ENCODE results near the gene C9orf50. TPM values are rescaled to one million over a fixed set of nuclear protein-coding genes. Genes with fewer than 3 reads are reported as not detected.

C9orf50 gene
- total and polyA plus RNA-seq, 2 donors (not counting 3 experiments of a cell fraction or from before 2014, with no cell fraction given), result not detected

GRCh38 chr9:129587487-129588262 is 33.2 kb downstream of the C9orf50 start:
- H2AFZ ChIP-seq (ENCODE audit: low read depth, low read length), result no peak overlapping the region
- H4K20me1 ChIP-seq (replicated peaks; ENCODE audit: control insufficient read depth, extremely low read depth, insufficient read depth, low read length), result no peaks in the 10 kb centered on the region
- peaks cover 0 to 3% of the 10 kb centered on the region in 2 experiments for H3K27me3 ChIP-seq (ENCODE audit: control insufficient read depth in 2 of 2, insufficient read depth in 2 of 2, low read length in 2 of 2)
- POLR2A ChIA-PET, result no interaction called here
- no peak overlapping the region for H3K4me3 ChIP-seq (replicated peaks in 1 of 3; ENCODE audit: insufficient read depth in 1 of 3, low read depth in 1 of 3, low read length in 3 of 3)
- H3K36me3 ChIP-seq (ENCODE audit: control insufficient read depth in 2 of 2, extremely low read depth in 1 of 2, insufficient read depth in 2 of 2, low read length in 2 of 2), result no peaks in the 10 kb centered on the region
- no peak for DNase-seq (ENCODE audit: low read depth, low spot score)
- FAIRE-seq, result no peak
- H3K9me1 ChIP-seq (replicated peaks; ENCODE audit: control insufficient read depth, extremely low read depth, insufficient read depth, low read length), result no peaks in the 10 kb centered on the region
- intact Hi-C loops (cut with micrococcal nuclease) (no loop called here), dilution Hi-C loops (cut with MboI; ENCODE audit: extremely low pct_ligation_motif_present, low sequenced_read_pairs) (no loop called here)
- CTCF ChIA-PET, result interaction anchor here (0.6 to 1.6 kb wide), 3 partner anchors 37 to 449 kb away, joined by 3 to 5 read pairs (median 4); no protein-coding TSS in a partner anchor
- H3K79me2 ChIP-seq (ENCODE audit: control insufficient read depth, insufficient read depth, low read length), result no peaks in the 10 kb centered on the region
- no peak overlapping the region for H3K4me2 ChIP-seq (ENCODE audit: insufficient read depth, low read length)
- BruUV-seq (replicated peaks), result no TSS peak
- H3K27ac ChIP-seq (ENCODE audit: insufficient read depth, low read depth, low read length), result no peak overlapping the region
- H3K4me1 ChIP-seq (ENCODE audit: control insufficient read depth, extremely low read depth, insufficient read depth, low read length), result no peaks in the 10 kb centered on the region
- H3K9ac ChIP-seq (replicated peaks; ENCODE audit: extremely low read depth, insufficient read depth, low read length), result no peak overlapping the region
- TF ChIP-seq MAX (IDR thresholded peaks at IDR 0.05; ENCODE audit: insufficient read depth, insufficient read length) (no peak), JUN (IDR thresholded peaks at IDR 0.05; ENCODE audit: borderline replicate concordance, insufficient read depth, insufficient read length, low read depth) (no peak), FOS (IDR thresholded peaks at IDR 0.05; ENCODE audit: borderline replicate concordance, insufficient read depth, low read length) (no peak), EZH2 (IDR thresholded peaks at IDR 0.05; ENCODE audit: borderline replicate concordance, low read depth, low read length, severe bottlenecking) (no peak), POLR2A (IDR thresholded peaks at IDR 0.05; ENCODE audit: low read depth, low read length) (no peak), MYC (IDR thresholded peaks at IDR 0.05; ENCODE audit: low read depth, low read length) (no peak), POLR2AphosphoS5 (IDR thresholded peaks at IDR 0.05; ENCODE audit: insufficient read depth, low read depth, low read length) (no peak), CTCF (IDR thresholded peaks at IDR 0.05; ENCODE audit: extremely low read depth in 1 of 2, insufficient read depth in 1 of 2, low read depth in 1 of 2, low read length in 2 of 2) (no peak), GATA2 (IDR thresholded peaks at IDR 0.05; ENCODE audit: insufficient read depth, insufficient read length, low read depth, low read length) (no peak)
- no peaks in the 10 kb centered on the region for H3K9me3 ChIP-seq (replicated peaks; ENCODE audit: control insufficient read depth, insufficient read depth, low read length)
